ENCODE measurements around the gene MS4A18. TPM values are rescaled to one million over a fixed set of nuclear protein-coding genes. Genes with fewer than 3 reads are reported as not detected.
"Not testable (repeated sequence)": the region's sequence is repeated elsewhere in the genome, so short reads cannot be mapped to it uniquely, and the experiment has no call there.

Gene MS4A18
- not detected in 2 replicates for total RNA-seq

- DNase-seq (ENCODE audit: low read depth): no peak
Observed at GRCh38 chr11:60724420-60724819, at the start of gene MS4A18. MS4A18 (plus strand) TSS chr11:60724720.

- DNase-seq (ENCODE audit: low read depth): not testable (repeated sequence)
Observed at GRCh38 chr11:60678231-60678630, 46.3 kb upstream of the MS4A18 start.

GRCh38 chr11:60679879-60680278, 44.6 kb upstream of the MS4A18 start:
- DNase-seq (ENCODE audit: low read depth): no peak

GRCh38 chr11:60680455-60681119, 43.9 kb upstream of the MS4A18 start:
- no peak for DNase-seq (ENCODE audit: low read depth)

DNA sequence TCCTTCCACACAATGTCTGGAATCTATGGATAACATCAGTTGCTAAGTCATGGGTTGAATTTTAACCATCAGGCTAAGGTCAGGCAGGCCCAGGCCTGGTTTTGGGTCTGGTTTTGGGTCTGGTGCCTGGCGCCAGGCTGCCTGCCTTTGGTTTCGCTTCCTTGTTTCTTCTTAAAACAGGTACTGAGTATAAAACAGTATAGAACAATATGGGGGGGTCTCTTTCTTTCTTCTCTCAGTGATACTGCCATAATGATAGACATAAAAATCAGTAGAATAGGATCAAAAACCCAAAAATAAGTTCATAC, 40.0 kb upstream of the MS4A18 start:
- DNase-seq (ENCODE audit: low read depth): not testable (repeated sequence)

GRCh38 chr11:60691661-60692060, 32.9 kb upstream of the MS4A18 start:
- no peak for DNase-seq (ENCODE audit: low read depth)

- no peak for DNase-seq (ENCODE audit: low read depth)
Observed at GRCh38 chr11:60699284-60699691, 25.2 kb upstream of the MS4A18 start, which contains the start of gene MS4A8. MS4A8 (plus strand) TSS chr11:60699612; CDS start chr11:60700861, 1,249 bp downstream.

GRCh38 chr11:60699936-60700335, 24.6 kb upstream of the MS4A18 start:
- no peak for DNase-seq (ENCODE audit: low read depth)

GRCh38 chr11:60700689-60701468, 23.6 kb upstream of the MS4A18 start:
- no peak for DNase-seq (ENCODE audit: low read depth)

GRCh38 chr11:60701469-60701818, 23.1 kb upstream of the MS4A18 start:
- DNase-seq (ENCODE audit: low read depth): no peak

GRCh38 chr11:60703374-60703773, 21.1 kb upstream of the MS4A18 start:
- DNase-seq (ENCODE audit: low read depth): no peak

- no peak for DNase-seq (ENCODE audit: low read depth)
Observed at GRCh38 chr11:60705895-60706294, 18.6 kb upstream of the MS4A18 start.

DNA sequence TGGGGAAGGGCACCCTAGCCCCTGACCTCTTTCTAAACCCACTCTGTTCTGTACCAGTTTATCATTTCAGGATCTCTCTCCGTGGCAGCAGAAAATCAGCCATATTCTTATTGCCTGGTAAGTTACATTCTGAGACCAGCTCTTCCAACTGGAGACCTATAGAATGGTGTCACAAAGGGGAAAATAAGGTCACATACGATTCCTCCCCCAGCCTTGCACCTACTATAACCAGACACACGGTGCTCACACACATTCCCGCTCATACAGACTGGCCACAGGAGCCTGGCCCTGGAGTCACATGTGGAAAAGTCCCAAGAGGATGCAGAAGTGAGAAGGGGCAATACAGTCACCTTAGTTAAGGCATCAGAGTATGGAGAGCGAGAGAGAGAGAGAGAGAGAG, 17.6 kb upstream of the MS4A18 start:
- no peak for DNase-seq (ENCODE audit: low read depth)

DNA sequence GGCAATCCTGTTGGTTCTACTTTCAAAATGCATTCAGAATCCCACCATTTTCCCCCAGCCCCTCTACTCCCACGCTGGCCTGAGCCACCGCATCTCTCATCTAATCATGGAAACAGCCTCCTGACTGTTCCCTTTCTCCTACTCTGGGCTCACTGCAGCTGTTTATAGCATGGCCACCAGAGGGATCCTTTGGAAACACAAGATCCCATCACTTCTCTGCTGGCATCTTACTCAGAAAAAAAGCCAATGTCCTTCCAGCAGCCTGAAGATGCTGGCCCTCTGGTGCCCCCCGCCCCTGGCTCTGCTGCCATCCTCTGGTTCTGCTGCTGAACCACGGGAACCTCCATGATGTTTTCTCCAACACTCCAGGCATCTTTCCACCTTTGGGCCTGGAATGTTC, 14.0 kb upstream of the MS4A18 start:
- DNase-seq (ENCODE audit: low read depth): no peak

DNA sequence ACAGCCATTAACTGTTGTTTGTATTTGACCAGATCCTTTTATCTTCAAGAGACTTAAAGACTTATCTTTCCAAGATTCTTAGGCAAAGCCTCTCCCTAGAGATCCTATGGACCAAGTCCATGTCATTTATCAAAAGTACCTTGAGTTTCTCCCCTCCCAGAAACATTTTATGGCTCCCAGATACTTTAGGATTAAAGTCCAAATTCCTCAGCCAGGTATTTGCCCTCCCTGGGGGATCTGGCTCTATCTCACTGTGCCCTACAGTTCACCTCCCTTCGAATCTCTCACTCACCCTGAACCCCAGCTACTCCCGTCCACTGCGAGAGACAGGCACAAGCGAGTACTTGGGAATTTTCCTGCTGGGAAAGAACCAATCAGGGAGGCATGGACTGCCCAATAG, 13.2 kb upstream of the MS4A18 start:
- DNase-seq (ENCODE audit: low read depth): no peak

DNA sequence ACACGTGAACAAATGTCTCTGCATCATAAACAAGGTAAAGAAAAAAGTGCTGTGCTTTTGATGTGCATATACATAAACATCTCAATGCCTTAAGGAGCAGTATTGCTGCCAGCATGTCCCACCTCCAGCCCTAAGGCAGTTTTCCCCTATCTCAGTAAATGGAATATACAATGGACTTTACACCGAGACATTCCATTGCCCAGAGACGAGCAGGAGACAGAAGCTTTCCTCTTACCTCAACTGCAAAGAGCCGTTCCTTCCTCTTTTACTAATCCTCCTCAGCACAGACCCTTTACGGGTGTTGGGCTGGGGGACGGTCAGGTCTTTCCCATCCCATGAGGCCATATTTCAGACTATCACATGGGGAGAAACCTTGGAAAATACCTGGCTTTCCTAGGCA, 11.1 kb upstream of the MS4A18 start:
- DNase-seq (ENCODE audit: low read depth): not testable (repeated sequence)

DNA sequence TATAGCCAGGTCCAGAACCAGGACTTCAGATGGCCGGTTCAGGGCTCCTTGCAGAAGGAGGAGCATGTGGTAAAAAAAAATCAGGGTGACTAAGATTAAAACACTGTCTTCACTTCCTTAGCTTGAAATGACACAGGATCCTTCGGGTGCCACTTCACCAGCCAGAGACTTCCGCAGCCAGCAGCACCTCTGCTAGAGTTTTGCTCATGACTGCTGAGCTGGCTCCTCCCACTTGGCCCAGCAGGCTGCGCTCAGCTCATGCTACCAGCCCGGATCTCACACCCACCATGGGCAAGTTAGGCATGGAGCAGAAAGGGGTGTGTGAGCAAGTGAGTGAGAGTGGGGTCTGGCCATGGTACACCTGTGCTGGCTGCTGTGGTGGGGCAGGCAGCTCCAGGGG, 6.6 kb upstream of the MS4A18 start:
- no peak for DNase-seq (ENCODE audit: low read depth)

GRCh38 chr11:60718524-60719316, 5.8 kb upstream of the MS4A18 start:
- DNase-seq (ENCODE audit: low read depth): no peak

DNA sequence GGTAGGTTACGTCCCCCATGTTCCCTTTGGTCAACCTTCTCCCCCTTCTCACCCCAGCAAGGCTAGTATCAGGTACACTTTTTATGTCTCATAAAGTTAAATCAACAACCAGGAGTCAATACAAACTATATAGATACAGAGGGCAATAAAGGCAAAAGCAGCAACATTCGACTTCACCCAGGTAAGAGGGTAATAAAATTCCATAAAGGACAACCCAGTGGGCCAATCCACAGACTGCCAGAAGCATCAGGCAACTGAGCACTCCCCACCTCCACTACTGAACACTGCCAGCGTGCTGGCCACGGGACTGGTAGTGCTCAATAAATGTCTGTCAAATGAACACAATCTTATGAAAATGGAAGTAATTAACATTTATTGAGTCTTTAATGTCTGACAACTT, 5.1 kb upstream of the MS4A18 start:
- DNase-seq (ENCODE audit: low read depth): no peak

GRCh38 chr11:60720460-60720859, 4.1 kb upstream of the MS4A18 start:
- no peak for DNase-seq (ENCODE audit: low read depth)

DNA sequence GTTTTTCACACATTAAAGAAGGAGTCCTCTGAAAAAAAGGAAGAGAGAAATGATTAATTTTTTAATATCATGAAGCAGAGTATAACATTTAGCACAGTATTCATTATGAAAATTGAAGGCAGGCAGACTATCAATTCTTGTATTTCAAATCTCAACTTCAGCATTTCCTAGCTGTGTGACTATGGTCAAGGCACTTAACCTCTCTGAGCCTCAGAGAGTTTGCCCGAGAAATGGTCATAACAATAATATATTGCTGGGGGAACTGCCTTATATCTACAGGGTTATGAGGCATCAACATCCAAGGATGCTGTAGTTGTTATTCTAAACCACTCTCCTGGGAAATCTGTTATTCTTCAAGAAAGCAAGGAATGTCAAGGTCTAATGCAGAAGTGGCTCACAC, 1.1 kb downstream of the MS4A18 start:
- no peak for DNase-seq (ENCODE audit: low read depth)

GRCh38 chr11:60731586-60731985, 7.1 kb downstream of the MS4A18 start:
- DNase-seq (ENCODE audit: low read depth): no peak

GRCh38 chr11:60734279-60734678, 9.8 kb downstream of the MS4A18 start:
- DNase-seq (ENCODE audit: low read depth): no peak
